ENCODE results near the gene TMEM42.

TMEM42 gene

GRCh38 chr3:44875596-44875995 is 13.9 kb downstream of the TMEM42 start:
- DNase-seq: no peak

- no peak for DNase-seq
Observed at GRCh38 chr3:44877333-44877732, 15.6 kb downstream of the TMEM42 start.

- DNase-seq: no peak
Observed at GRCh38 chr3:44880284-44880683, 18.6 kb downstream of the TMEM42 start.

- no peak for DNase-seq
Observed at GRCh38 chr3:44883213-44883955, 21.7 kb downstream of the TMEM42 start.

- no peak for DNase-seq
Observed at GRCh38 chr3:44883999-44884431, 22.3 kb downstream of the TMEM42 start.

- no peak for DNase-seq
Observed at GRCh38 chr3:44885618-44886017, 23.9 kb downstream of the TMEM42 start.

- DNase-seq: no peak
Observed at GRCh38 chr3:44886561-44886960, 24.8 kb downstream of the TMEM42 start.

GRCh38 chr3:44887101-44887500 is 25.4 kb downstream of the TMEM42 start:
- DNase-seq: no peak

GRCh38 chr3:44890258-44890657 is 28.5 kb downstream of the TMEM42 start:
- DNase-seq: no peak

GRCh38 chr3:44890852-44891251 is 29.1 kb downstream of the TMEM42 start:
- no peak for DNase-seq

- no peak for DNase-seq
Observed at GRCh38 chr3:44892689-44893088, 31.0 kb downstream of the TMEM42 start.

GRCh38 chr3:44893097-44893496 is 31.4 kb downstream of the TMEM42 start:
- DNase-seq: no peak

- no peak for DNase-seq
Observed at GRCh38 chr3:44894485-44894884, 32.8 kb downstream of the TMEM42 start.

GRCh38 chr3:44896440-44896839 is 34.7 kb downstream of the TMEM42 start:
- DNase-seq: no peak

- DNase-seq: no peak
Observed at GRCh38 chr3:44899683-44900367, 38.1 kb downstream of the TMEM42 start.

- DNase-seq: no peak
Observed at GRCh38 chr3:44902628-44903027, 40.9 kb downstream of the TMEM42 start.

- DNase-seq: no peak
Observed at GRCh38 chr3:44903314-44903713, 41.6 kb downstream of the TMEM42 start.

GRCh38 chr3:44903751-44904150 is 42.0 kb downstream of the TMEM42 start:
- DNase-seq: no peak

- peak; percentile 1 for DNase-seq
Observed at GRCh38 chr3:44905446-44906157, 43.9 kb downstream of the TMEM42 start.

- DNase-seq: no peak
Observed at GRCh38 chr3:44906997-44907396, 45.3 kb downstream of the TMEM42 start.

- DNase-seq: no peak
Observed at GRCh38 chr3:44907612-44908011, 45.9 kb downstream of the TMEM42 start.

GRCh38 chr3:44909063-44909462 is 47.4 kb downstream of the TMEM42 start:
- DNase-seq: no peak

- no peak for DNase-seq
Observed at GRCh38 chr3:44910693-44911092, 49.0 kb downstream of the TMEM42 start.

Measured in NCI-H146 (cell line).